SIG-M5 treated with dmso at 0.1 percent for 504 hours (cell line): ENCODE measurements around the gene ST8SIA2.
A peak's percentile ranks its signal among the peaks of the same experiment; 100 is the strongest.

Source experiments
- DNase-seq: peaks from one replicate; lab custom pipeline; 2025; ENCODE audit not compliant: unreplicated experiment; lab: John Stamatoyannopoulos, UW

ST8SIA2 gene, protein sequence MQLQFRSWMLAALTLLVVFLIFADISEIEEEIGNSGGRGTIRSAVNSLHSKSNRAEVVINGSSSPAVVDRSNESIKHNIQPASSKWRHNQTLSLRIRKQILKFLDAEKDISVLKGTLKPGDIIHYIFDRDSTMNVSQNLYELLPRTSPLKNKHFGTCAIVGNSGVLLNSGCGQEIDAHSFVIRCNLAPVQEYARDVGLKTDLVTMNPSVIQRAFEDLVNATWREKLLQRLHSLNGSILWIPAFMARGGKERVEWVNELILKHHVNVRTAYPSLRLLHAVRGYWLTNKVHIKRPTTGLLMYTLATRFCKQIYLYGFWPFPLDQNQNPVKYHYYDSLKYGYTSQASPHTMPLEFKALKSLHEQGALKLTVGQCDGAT

DNA sequence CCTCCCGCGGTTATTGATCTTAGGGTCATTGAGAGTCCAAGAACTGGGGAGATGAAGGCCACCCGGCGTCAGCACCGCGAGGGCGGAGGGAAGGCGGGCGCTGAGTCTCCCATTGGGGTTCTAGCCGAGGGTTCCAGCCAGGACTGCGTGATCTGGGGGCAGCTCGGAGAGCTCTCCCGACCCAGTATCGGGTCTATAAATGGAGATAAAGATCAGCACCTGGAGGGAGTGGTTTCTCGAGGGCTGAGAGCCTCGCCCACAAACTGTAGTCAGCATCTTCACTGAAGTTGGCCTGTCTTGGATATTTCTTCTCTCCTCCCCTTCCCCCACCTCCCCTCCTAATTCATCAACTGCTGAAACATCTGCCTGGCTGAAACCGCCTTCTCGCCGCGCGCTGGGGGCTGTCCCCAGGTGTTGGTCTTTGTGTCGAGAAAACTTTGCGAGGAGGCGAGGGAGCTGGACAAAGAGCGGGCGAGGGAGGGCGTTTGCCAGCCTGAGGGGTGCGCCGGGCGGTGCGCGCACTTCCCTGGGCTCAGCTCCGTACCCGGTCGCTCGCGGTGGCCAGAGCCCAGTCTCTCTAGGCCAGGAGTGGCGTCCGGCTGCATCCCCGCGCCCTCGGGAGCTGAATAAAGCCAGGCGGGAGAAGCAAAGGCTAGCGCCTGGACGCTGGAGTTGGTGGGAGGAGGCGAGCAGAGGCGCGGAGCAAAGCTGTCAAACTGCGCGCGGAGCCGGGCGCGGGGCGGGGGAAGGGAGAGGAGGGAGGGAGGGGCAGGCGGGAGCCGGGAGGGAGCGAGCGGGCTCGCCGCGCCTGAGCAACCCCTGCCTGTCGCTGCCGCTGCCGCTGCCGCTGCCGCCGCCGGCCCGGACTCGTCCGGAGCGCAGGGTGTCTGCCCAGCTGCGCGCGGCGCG is at the start of gene ST8SIA2:
TSS of gene ST8SIA2 (plus strand) at position 811 of the 909 bp plus-strand sequence. CDS start 184 bp downstream, outside the sequence.
- DNase-seq = no peak

DNA sequence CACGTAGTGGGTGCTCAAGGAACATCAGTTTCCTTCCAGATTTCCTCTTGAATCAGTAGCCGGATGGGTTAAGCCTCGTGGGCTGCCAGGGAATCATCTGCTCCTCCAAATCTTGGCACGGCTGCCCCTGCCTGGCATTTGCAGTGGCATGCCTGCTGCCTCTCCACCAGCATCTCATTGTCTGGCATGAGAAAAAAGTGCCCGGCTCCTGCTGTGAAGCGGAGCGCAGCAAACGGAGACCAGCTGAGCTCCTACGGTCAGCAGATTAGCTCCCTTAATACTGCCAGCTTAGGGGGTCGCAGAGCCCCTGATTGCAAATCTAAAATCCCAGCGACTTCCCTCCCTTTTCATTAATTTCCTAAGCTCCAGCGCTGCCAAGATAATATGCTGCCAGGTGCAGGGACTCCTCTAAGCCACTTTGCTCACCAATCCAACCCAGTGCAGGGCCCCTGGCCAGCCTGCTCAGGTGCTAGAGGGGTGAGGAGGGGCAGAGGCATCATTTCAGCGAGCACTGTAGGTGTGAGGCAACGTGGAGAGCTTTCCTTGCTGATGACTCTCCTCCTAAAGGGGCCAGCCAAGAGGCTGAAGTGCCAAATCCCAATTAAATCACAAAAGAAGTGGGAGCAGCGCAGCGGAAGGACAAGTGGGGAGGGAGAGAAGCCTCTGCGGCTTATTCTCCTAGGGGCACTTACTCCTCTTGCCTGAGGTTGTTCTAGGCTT is 49.6 kb upstream of the ST8SIA2 start:
- DNase-seq = no peak

DNA sequence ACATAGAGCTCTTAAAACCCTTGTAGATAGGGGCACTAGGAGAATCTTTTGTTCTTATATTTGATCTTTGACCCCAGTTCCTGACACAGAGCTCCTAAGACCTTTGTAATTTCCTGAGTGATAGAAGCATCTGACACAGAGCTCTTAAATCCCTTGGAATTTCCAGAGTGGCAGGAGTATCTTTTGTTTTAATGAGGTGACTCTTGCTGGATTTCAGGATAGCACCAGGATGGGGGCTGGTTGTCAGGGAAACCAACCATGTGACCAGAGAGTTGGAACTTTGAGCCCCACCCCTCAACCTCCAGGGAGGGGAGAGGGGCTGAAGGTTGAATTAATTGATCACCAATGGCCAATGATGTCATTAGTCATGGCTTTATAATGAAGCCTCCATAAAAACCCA is 47.6 kb upstream of the ST8SIA2 start:
- DNase-seq = no peak

DNA sequence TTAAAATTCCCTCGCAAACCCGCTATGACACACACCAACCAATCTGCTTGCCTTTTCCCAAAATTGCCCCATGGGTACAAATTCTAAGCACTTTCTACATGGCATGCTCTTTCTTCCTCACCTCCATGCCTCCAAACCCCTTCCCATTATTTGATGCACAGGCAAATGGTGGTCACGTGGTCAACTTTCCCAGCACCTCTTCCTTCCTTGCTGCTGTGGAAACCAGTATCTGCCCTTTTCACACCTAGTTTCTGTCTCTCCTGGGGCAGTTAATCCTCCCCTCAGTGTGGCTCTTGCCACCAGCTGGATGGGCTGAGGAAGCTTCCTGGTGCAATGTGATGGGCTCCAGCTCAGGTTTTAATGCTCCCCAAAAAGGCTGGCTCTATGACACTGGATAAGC is 38.4 kb upstream of the ST8SIA2 start:
- DNase-seq = no peak

DNA sequence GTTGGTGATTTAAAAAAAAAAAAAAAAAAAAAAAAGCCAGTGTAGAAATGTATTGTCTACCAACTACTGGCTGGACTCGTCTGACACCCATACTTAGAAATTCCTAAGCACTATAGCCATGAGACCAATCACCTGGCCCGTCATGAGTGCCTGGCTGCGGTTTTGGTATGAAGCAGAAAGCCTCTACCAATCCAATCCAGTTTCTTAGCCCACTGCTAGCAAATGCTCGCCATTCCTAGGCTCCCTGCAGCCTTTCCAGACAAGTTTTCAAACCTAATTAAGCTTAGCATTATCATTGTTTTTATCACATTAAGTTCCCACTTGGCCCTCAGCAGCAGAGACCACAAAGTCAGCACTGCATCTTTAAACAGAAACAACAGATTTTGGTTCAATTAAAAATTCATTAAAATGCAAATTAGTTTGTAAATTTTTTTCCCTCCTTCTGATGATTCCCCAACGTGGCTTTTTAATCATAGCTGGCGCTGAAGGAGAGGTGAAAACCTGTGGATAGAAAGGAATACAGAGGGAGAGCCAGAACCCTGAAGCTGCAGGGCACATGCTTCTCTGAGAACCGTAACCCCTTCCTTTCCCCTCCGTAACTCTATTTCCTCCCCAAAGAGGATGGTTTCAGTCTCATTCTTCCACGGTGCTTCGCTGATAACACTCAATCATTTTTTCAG is 32.2 kb upstream of the ST8SIA2 start:
- DNase-seq = no peak

DNA sequence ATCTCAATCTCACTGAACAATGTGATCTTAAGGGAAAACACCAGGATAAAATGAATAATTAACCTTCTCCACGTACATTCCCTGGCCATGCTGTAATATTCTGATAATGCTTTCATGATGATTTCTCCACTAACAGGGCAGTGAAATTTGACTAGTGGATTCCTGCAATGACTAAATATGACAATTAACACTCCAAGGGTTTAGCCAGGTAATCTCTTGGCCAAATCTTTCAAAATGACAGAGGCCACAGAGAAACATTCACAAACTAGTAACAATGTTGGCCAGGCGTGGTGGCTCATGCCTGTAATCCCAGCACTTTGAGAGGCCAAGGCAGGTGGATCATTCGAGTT is 31.7 kb upstream of the ST8SIA2 start:
- DNase-seq = no peak

DNA sequence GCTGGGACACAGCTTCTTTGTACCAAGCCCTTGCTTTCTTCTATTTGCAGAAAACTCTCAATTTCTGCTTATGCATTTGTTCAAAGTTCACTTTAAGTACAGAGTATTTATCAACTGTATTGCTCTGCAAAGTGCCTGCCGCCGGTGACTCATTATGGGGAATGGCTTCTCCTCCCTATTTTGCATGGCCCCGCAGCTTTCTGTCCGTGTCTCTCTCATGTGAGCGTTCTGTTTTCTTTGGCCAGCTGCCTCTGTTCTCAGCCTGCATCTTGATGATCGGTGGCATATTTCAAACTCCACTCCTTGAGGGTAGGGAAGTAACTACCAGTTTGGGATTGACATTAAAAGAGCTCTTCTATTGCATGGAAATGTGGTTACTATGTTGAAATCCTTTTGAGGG is 28.6 kb upstream of the ST8SIA2 start:
- no peak for DNase-seq

DNA sequence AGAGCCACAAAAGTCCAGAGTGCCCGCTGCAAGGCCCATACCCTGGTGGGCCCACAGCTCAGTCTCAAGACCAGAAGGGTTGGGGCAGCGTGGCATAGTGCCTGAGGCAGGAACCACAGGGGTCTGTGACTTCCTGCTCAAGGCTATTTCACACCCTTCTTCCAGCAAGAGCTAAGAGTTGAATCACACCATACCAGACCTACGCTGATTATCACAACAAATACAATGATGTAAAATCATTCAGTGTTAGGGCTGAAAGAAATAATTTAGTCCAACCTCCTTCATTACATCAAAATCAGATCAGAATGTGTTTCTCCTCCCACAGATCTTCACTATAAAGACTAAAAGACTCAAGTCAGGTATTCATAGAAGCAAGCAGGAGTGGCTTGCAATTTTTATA is 27.8 kb upstream of the ST8SIA2 start:
- DNase-seq = no peak

DNA sequence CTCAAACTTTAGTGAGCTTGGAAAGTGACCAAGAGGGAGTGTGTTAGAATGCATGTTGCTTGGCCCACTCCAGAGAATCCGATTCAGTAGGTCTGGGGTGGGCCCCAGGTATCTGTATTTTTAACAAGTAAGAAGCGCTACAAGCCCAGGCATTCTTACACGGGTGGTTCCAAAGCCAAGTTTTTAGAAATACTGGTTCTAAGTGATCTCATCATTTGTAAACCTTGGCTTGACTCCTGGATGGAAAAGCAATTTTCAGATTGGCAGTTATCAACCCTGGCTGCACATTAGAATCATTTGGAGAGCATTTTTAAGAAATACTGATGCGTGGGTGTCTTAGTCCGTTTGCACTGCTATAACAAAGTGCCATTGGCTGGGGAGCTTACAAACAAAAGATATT is 27.3 kb upstream of the ST8SIA2 start:
- no peak for DNase-seq

DNA sequence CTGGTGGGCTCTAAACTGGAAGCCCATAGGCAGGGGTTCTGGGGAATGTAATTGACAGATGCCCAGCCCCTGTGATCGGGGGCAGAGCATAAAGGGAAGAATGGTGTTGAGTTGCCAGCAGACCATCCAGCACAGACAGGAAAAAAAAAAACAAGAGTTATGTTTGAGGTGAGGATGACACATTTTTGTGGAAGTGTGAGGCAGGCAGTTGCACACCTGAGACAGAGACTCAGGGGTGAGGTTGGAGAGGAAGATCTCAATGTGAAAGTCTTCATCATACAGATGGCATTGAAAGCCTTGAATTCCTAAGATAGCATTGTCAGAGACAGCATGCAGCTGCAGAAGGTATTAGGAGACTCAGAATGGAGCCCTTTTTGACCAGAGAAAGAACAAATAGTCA is 18.6 kb upstream of the ST8SIA2 start:
- no peak for DNase-seq

DNA sequence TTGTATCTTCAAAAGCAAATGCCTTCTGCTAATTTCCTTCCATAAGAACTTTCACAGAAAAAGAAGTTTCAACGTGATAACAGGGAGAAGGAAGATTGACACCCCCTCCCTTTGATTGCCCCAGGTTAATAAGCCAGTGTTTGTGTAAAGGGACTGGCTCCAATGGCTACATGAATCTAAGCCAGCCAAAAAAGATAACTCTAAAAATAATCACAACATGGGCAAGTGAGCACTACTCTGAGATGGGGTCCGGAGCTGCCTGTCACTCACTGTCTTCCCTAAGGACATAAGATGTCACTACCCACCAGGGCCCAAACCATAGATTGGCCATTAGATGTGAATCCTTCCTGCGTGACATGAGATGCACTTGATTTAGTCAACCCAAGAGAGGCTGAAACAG is 17.6 kb upstream of the ST8SIA2 start:
- DNase-seq = no peak

DNA sequence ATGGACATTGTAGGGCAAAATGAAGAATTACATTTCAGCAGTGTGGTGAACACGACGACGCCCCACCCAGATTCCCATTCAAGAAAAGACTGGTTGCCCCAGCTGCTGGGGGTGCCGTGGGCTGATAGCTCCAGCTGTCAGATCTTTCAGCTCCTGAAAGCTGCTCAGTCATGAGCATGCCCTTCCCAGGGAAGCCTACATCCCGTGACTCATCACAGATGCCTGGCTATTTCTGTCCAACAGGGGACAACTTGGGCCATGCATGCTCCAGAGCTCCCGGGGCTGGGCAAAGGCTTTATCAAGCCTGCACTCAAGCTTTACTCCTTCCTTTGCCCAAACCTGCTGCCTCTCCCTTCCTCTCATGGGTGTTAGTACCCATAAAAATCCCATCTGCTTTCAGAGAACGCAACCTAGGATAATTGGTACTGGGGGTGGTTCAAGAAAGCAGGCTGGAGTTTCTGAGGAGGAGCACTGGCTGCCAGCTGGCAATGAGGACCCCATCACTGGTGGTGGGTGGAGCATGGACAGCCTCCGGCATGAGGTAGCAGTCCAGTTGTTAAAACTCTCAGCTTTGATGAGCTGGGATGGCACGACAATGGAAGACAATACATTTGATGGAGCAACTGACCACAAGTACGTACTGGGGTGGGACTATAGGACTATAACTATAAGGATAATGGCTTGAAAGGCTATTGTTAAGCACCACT is 16.4 kb upstream of the ST8SIA2 start:
- DNase-seq = no peak

DNA sequence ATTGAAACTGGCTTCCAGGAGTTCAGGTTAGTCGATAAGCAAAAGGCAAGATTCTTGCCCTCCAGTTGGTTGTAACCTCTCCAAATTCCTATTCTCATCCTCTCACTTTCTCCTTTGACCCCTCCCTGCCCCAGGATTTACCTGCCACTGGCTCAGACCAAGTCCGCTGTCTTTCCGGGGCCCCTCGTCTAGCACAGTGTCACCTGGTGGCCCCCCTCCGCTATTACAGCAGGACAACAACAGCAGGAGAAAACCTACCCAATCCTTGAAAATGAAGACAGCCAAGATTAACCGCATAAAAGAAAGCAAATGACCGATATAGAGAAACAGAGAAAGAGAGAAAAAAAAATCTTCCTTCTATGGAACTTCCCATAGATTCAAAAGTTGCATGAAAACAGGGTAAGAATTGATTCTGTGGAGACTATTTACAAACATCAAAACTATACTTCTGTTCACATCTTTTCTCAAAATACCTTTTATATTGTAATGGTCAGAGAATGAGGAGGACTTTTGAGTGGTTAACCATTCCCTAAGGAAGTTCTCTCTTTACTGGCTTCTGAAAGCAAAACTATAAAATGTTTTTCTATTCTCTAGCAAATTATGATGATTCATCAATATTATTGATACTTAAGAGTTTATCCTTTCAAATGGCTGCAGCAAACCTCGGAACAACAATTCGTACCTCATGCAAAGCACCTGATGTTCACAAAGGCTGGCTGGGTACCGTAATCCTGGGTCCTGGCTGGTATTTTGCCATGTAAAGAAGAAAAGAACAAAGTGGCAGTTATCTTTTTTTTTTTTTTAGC is 10.0 kb upstream of the ST8SIA2 start:
- DNase-seq = no peak

DNA sequence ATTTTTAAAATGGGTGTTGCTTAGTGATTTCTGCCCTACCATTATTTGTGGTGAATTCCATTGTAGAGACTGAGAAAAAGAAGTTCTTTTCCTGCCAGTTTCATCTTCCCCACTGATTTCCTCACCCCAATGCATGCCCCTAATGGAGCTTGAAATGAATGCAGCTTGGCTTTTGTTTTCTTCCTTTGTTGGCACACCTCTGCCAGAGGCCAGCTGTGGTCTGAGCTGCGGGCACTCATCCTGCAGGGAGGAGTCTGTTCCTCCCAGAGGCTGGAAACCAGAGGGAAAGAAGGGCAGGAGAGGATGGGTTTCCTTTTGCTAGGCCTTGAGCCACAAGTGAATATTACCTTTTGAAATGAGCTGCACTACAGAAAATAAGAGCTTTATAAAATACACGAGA is 9.3 kb upstream of the ST8SIA2 start:
- DNase-seq = no peak

DNA sequence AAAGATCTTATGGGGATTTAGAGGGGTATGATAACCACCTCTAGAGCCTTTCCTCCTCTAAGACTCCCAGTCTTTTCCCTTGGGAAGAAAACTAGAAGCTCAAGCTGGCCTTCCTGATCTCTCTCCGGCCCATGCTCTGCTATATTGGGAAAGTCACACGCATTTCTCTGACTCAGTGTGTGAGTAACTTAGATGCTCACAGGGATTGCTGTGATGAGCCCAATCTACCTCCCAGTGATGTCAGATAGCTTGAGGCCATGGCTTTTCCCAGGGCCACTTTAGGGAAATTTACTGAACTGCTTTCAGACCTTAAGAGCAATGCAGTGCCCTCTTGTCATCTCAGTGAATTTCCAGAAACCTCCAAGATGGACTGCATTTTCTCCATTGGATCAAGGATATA is 8.6 kb upstream of the ST8SIA2 start:
- no peak for DNase-seq

DNA sequence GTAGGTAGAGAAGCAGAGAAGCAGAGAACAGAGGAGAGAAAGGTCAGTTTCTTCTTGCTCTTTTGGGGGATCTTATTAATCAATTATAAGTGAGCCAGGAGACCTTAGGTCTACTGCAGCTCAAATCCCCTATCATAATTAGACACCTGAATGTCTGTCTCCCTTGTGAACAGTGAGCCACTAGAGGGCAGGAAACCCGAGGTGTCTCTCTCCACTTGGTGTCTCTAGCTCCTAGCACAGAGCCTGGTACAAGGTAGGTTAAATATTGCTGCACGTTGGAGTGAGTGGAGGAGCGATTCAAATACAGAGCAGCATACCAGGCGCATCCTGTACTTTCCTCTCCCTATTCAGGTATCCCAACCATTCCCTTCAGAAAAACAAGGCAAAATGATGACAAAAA is 2.0 kb upstream of the ST8SIA2 start:
- DNase-seq = peak; percentile 6

DNA sequence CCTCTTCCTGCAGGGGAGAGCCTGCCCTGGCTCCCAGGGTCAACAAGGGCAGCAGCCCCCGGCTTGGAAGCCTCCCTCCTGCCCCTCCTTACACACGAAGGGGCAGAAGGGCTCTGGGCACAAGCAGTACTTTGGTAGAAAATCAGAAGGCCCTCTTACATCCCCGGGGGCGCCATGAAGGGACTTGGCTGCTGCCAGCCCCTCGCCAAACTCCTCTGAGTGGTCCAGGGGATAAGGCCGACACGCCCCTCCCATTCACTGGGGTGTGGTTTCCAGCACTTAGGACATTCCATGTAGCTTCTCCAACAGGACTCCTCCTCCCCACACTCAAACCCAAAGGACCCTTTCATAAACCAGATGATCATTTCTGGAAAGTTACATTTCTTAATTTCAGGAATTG is 1.2 kb upstream of the ST8SIA2 start:
- no peak for DNase-seq

DNA sequence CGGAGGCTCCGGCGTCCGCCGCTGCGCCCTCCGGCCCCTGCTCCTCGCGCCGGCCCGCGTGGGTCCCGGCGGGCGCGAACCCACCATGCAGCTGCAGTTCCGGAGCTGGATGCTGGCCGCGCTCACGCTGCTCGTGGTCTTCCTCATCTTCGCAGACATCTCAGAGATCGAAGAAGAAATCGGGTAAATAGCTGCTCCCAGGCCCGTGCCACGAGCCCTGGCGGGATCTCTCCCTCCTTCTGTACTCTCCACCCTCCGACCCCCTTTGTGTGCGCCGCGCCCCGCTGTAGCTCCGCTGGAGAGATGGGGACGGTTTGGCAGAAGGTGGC is 263 bp downstream of the ST8SIA2 start:
- no peak for DNase-seq

DNA sequence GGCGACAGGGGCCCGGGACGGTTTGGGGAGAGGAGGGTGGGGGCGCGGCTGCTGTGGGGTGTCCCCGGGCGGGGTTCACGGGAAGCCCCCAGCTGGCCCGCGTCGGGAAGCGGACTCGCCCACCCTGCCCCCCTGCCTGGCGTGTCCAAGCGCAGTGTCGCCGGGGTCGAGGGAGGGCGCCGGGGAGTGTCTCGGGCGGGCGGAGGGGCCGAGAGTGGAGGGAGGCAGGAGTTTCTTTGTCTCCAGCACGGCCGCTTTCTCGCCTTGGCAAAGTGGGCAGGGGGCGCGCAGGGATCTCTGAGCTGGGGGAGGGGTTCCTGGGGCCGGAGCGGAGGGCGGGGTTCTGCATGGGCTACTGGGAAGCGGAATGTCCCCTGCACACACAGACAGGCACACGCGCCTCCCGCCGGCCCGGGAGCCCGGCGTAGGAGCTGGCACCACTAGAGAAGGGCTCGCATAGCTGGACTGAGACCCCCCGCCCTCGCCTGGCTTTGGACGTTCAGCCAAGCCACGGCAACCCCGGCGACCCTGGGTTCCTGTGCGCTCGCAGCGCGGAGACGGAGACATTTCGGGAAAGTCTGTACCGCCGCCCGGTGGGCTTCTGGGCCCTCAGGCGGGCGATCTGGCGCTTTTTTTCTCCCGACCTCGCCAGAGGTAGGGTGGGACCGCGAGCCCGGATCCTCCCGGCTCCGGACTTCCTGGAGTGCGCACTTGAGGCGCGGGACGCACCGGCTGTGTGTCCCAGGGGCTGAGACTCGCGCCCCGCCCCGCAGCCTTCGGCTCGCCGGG is 822 bp downstream of the ST8SIA2 start:
- DNase-seq = no peak
